ENCODE data around the gene TAF5.
"Not testable (repeated sequence)": the region's sequence is repeated elsewhere in the genome, so short reads cannot be mapped to it uniquely, and the experiment has no call there.

Gene TAF5

DNA sequence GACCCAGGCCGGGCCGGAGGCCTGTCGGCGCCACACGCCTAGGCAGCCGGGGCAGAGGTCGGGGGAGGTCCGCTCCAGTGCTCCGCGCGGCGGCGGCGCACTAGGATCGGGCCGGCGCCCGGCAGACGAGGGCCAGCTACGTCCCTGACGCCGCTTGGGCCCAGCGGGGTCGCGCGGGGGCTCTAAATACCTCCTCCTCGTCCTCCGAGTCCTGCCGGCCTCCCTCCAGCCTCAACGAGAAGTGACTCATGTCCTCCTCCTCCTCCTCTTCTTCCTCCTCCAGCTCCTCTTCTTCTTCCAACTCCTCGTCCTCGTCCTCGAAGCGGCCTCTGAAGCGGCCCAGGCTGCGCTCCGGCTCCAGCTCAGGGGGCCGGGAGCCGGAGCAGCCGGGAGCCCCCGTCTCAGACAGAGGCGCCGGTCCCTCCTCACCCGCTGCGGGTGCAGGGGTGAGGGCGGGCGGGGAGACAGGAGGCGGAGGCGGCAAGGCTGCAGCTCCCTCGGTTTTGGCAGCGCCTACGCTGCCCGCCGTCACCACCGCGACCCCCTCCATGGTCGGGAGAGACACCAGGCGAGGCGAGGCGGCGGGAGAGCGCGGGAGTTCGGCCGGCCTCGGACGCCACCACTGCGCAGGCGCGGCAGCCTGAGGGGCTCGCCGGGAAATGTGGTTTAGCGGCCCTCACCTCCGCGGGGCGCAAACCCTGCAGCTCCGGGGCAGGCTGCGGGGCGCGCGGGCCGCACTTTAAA is 17.1 kb upstream of the TAF5 start, which contains the start of gene PCGF6:
TSS of gene PCGF6 (minus strand) at position 624 of the 744 bp plus-strand sequence. CDS start at position 550, 74 bp downstream.
- TF ChIP-seq, protein P1, sequence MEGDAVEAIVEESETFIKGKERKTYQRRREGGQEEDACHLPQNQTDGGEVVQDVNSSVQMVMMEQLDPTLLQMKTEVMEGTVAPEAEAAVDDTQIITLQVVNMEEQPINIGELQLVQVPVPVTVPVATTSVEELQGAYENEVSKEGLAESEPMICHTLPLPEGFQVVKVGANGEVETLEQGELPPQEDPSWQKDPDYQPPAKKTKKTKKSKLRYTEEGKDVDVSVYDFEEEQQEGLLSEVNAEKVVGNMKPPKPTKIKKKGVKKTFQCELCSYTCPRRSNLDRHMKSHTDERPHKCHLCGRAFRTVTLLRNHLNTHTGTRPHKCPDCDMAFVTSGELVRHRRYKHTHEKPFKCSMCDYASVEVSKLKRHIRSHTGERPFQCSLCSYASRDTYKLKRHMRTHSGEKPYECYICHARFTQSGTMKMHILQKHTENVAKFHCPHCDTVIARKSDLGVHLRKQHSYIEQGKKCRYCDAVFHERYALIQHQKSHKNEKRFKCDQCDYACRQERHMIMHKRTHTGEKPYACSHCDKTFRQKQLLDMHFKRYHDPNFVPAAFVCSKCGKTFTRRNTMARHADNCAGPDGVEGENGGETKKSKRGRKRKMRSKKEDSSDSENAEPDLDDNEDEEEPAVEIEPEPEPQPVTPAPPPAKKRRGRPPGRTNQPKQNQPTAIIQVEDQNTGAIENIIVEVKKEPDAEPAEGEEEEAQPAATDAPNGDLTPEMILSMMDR (IDR thresholded peaks at IDR 0.05; ENCODE audit: low read depth, low read length, missing control alignments): peak; percentile 21
- peak within 1 kb of the TSS; percentile 92 for H3K4me3 ChIP-seq (ENCODE audit: low read depth, low read length)
- no peak for DNase-seq (ENCODE audit: low read depth)

DNA sequence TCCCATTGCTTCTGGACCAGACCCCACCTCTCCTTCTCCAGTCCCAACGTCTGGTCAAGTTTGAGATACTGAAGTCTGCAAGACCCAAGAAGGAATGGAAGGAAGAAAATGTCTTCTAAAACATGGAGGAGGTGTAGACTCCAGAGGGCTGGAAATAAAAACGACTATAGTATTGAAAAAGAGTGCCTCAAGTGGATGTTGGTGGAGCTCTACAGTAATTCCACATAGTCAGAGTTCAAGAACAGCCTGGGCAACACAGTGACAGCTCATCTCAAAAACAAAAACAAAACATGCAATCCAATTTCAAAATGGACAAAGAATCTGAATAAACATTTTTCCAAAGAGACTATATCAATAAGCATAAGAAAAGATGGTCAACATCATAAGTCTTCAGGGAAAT is 14.5 kb upstream of the TAF5 start:
- no peak for DNase-seq (ENCODE audit: low read depth)
- TF ChIP-seq, protein P1 (IDR thresholded peaks at IDR 0.05; ENCODE audit: low read depth, low read length, missing control alignments): peak; percentile 4
- no peak overlapping the region for H3K4me3 ChIP-seq (ENCODE audit: low read depth, low read length)

DNA sequence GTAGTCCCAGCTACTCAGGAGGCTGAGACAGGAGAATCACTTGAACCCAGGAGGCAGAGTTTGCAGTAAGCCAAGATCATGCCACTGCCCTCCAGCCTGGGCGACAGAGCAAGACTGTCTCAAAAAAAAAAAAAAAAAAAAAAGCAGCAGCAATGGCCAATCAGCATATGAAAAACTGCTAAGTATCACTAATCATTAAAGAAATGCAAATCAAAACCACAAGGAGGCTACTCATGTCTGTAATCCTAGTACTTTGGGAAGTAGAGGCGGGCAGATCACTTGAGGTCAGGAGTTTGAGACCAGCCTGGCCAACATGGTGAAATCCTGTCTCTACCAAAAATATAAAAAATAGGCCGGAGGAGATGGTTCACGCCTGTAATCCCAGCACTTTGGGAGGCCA is 13.2 kb upstream of the TAF5 start:
- DNase-seq (ENCODE audit: low read depth); H3K4me3 ChIP-seq (ENCODE audit: low read depth, low read length): not testable (repeated sequence)

DNA sequence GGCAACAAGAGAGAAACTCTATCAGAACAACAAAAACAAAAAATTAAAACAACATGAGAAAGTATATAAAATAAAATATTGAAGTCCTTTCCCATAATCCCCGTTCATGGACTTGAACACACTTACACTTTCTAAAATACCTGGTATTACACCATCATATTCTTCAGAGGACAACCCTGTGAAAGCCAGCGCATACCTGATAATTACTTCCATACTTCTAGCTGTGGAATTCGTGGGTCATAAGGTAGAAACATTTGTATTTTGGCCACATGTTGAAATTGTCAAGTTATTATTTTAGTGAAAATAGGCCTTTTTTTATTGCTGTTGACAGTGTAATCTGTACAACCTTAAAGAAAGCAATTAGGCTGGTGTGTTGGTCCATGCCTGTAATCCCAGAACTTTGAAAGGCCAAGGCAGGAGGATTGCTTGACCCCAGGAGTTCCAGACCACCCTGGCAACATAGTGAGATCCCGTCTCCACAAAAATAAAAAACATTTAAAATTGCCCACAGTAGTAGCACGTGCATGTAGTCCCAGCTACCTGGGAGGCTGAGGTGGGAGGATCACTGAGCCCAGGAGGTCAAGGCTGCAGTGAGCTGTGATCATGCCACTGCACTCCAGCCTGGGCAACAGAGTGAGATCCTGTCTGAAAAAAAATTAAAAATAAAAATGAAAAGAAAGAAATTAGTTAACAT is 11.7 kb upstream of the TAF5 start:
- DNase-seq (ENCODE audit: low read depth): no peak
- no peak overlapping the region for H3K4me3 ChIP-seq (ENCODE audit: low read depth, low read length)
- TF ChIP-seq, protein P1 (IDR thresholded peaks at IDR 0.05; ENCODE audit: low read depth, low read length, missing control alignments): no peak

DNA sequence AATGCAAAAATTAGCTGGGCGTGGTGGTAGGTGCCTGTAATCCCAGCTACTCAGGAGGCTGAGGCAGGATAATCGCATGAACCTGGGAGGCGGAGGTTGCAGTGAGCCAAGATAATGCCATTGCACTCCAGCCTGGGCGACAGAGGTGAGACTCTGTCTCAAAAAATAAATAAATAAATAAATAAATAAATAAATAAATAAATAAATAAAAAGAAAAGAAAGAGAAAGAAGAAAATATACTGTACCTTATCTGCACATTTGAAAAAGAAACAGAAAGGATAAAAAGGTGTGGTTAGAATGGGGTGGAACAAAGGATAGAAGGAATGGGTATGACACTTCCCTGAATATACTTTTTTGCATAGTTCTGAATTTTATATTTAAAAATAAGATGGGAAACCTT is 8.3 kb upstream of the TAF5 start:
- not testable (repeated sequence) for DNase-seq (ENCODE audit: low read depth); H3K4me3 ChIP-seq (ENCODE audit: low read depth, low read length)

DNA sequence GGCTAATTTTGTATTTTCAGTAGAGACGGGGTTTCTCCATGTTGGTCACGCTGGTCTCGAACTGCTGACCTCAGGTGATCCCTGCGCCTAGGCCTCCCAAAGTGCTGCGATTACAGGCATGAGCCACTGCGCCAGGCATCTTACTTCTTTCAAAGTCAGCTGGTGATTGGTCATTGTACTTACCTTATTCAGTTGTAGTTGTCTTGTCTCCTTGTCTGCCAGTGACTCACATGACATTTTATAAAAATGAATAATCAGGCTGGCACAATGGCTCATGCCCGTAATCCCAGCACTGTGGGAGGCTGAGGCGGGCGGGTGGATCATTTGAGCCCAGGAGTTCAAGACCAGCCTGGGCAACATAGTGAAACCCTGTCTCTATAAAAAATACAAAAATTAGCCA is 7.0 kb upstream of the TAF5 start:
- not testable (repeated sequence) for H3K4me3 ChIP-seq (ENCODE audit: low read depth, low read length); DNase-seq (ENCODE audit: low read depth)

DNA sequence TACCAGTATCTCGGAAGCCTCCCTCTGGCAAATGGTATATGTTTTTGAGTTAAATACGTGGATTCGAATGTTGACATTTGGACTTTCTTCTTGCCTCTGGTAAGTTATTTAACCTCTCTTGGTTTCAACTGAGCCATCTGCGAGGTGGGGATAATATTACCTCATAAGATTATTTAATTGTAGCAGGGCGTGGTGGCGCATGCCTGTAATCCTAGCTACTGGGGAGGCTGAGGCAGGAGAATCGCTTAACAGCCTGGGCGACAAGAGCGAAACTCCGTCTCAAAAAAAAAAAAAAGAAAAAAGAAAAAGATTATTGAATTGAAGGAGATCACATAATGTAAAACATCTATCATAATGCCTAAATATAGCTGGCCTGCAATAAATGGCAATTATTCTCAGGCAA is 396 bp upstream of the TAF5 start:
- H3K4me3 ChIP-seq (ENCODE audit: low read depth, low read length): peak overlapping the region; percentile 99
- DNase-seq (ENCODE audit: low read depth): no peak
- TF ChIP-seq, protein P1 (IDR thresholded peaks at IDR 0.05; ENCODE audit: low read depth, low read length, missing control alignments): no peak

DNA sequence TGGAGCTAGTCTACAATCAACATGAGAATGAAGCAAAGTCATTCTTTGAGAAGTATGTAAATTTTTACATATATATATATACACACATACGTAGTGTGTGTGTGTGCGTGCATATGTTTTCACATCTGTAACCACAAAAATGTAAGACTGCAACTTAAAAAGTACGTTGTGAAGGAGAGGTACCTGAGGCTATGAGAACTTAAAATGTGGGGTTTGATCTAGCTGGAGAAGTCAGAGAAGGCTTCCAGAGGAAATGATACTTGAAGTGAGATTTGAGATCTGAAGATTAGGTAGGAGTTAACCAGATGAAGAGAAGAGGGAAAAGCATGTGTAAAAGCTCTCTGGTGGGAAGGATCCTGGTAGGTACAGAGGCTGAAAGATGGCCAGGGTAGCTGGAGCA is 5.8 kb downstream of the TAF5 start:
- no peak overlapping the region for H3K4me3 ChIP-seq (ENCODE audit: low read depth, low read length)
- DNase-seq (ENCODE audit: low read depth): no peak
- TF ChIP-seq, protein P1 (IDR thresholded peaks at IDR 0.05; ENCODE audit: low read depth, low read length, missing control alignments): no peak
